HG03045 (cell line): ENCODE data around the gene MCTP2.

Experiments used
- ATAC-seq: cut with Tn5 transposase; IDR thresholded peaks from one replicate; pipeline ENCODE4 v1.9.1; 2021; ENCODE audit warnings: mild to moderate bottlenecking, moderate library complexity; ENCODE audit not compliant: unreplicated experiment

MCTP2 gene

DNA sequence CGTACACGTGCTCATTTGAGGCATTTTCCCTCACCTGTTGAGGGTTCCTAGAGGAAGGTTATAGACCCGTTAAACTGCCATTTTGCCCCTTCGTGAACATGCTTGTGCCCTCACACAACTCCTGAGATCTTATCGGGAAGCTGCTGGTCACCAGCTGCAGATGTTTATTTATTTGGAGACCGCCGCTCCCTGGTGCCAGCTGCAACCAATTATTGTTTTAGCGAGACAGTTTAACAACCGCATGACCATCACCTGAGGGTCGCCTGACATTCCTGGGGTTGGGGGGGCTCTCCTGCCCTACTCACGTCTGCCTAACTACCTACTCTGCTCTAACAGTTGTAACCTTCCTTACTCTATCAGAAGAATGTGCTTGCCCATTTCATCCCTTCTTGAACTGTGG is 292.5 kb downstream of the MCTP2 start:
- no peak for ATAC-seq

DNA sequence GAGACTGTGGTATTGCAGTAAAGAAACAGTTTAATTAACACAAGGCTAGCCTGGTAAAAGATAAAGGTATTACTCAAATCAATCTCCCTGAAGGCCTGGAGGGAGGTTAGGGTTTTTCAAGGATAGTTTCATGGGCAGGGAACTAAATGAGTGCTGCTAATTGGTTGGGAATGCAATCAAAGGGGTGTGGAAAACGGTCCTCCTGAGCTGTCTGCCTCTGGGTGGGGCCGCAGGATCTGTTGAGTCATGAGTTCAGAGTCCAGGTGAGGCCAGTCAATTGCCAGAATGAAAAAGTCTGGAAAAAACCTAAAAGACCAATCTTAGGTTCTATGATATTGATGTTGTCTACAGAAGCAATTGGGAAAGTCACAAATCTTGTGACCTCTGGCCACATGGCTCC is 293.2 kb downstream of the MCTP2 start:
- no peak for ATAC-seq

DNA sequence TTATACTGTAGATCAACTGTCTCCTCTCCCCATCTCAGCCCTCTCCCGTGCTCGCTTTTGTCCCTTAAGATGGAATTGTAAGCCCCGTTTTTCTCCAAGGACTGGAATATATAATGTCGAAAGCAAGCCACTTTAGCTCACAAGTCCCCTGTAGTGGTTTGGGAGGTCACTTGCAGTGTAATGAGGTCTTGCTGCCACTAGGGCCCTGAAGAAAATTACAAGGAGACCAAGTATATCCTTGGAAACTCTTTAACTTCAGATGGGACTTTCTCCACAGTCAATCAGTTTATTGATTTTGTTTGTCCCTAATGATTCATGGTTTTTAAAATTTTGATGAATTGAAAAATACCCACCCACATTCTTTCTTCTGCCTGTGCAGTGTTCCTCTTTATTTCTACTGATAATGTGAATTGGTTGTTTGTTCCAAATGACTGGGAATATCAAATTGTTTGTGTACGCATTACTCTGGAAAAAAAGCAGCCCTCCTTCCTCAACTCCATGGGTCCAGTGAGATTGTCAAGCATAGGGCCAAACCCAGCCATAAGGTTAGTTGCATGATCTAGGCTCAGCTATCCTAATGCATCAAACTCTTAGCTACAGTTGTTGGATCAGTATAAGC is 294.8 kb downstream of the MCTP2 start:
- no peak for ATAC-seq

DNA sequence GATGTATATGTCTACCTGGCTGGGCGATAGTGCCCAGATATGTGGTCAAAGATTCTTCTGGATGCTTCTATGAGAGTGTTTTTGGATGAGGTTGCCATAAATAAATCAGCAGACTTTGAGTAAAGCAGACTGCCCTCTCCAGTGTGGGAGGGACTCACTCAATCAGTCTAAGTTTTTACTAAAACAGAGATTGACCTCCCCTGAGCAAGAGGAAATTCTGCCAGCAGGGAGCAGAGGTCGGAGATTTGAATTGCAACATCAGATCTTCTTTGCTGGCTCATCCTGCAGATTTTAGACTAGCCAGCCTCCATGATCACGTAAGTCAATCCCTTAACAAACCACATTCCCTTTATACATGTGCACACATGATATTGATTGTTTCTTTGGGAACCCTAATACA is 300.9 kb downstream of the MCTP2 start:
- no peak for ATAC-seq
